ENCODE data around the gene COL27A1. TPM values are rescaled to one million over a fixed set of nuclear protein-coding genes. Genes with fewer than 3 reads are reported as not detected.

The COL27A1 gene
- polyA plus RNA-seq, 1 of the 3 experiments (the other 2 are of a cell fraction): 8.7 TPM

- TF ChIP-seq, protein P1, sequence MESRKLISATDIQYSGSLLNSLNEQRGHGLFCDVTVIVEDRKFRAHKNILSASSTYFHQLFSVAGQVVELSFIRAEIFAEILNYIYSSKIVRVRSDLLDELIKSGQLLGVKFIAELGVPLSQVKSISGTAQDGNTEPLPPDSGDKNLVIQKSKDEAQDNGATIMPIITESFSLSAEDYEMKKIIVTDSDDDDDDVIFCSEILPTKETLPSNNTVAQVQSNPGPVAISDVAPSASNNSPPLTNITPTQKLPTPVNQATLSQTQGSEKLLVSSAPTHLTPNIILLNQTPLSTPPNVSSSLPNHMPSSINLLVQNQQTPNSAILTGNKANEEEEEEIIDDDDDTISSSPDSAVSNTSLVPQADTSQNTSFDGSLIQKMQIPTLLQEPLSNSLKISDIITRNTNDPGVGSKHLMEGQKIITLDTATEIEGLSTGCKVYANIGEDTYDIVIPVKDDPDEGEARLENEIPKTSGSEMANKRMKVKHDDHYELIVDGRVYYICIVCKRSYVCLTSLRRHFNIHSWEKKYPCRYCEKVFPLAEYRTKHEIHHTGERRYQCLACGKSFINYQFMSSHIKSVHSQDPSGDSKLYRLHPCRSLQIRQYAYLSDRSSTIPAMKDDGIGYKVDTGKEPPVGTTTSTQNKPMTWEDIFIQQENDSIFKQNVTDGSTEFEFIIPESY (IDR thresholded peaks at IDR 0.05; ENCODE audit: borderline replicate concordance, low read depth): no peak
- 0 out of 2 replicates have a peak, but pooled peaks have one; percentile 15 for TF ChIP-seq NFIC (IDR thresholded peaks at IDR 0.05; ENCODE audit: borderline replicate concordance)
- TF ChIP-seq TAF1 (IDR thresholded peaks at IDR 0.05; ENCODE audit: borderline replicate concordance, low read depth, low read length): no peak
- TF ChIP-seq FOXJ3 (CRISPR knock-in tag; IDR thresholded peaks at IDR 0.05): no peak
- TF ChIP-seq, protein P2, sequence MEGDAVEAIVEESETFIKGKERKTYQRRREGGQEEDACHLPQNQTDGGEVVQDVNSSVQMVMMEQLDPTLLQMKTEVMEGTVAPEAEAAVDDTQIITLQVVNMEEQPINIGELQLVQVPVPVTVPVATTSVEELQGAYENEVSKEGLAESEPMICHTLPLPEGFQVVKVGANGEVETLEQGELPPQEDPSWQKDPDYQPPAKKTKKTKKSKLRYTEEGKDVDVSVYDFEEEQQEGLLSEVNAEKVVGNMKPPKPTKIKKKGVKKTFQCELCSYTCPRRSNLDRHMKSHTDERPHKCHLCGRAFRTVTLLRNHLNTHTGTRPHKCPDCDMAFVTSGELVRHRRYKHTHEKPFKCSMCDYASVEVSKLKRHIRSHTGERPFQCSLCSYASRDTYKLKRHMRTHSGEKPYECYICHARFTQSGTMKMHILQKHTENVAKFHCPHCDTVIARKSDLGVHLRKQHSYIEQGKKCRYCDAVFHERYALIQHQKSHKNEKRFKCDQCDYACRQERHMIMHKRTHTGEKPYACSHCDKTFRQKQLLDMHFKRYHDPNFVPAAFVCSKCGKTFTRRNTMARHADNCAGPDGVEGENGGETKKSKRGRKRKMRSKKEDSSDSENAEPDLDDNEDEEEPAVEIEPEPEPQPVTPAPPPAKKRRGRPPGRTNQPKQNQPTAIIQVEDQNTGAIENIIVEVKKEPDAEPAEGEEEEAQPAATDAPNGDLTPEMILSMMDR (IDR thresholded peaks at IDR 0.05): no peak
- no peak for TF ChIP-seq TEAD4 (IDR thresholded peaks at IDR 0.05; ENCODE audit: borderline replicate concordance, insufficient read depth)
Observed at GRCh38 chr9:114223564-114224246, 68.4 kb downstream of the COL27A1 start (continued).

DNA sequence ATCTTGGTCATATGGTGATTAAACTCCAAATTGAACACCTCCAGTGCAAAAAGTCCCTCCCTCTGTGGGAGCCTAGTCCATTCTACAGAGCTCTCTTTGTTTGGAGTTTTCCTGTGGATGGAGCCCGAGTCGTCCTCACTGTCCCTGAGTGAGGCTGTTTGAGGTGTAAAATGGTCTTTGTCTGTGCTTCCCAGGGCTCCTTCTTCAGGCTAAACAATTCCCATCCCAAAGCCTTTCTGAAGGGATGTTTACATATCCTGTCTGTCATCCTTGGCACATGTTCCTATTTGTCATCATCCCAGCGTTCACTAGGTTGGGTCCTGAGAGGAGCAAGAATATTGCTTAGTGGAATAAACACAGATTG is 68.9 kb downstream of the COL27A1 start:
- no peaks in the 10 kb centered on the region for H3K36me3 ChIP-seq (replicated peaks in 1 of 2; ENCODE audit: control insufficient read depth in 1 of 2, insufficient read depth in 2 of 2, low read length in 1 of 2)
- ChIA-PET CTCF (interaction anchor here (1.5 kb wide), 1 partner anchor 15 kb away, joined by 4 read pairs; no protein-coding TSS in a partner anchor), POLR2A (no interaction called here)
- TF ChIP-seq, protein P3, sequence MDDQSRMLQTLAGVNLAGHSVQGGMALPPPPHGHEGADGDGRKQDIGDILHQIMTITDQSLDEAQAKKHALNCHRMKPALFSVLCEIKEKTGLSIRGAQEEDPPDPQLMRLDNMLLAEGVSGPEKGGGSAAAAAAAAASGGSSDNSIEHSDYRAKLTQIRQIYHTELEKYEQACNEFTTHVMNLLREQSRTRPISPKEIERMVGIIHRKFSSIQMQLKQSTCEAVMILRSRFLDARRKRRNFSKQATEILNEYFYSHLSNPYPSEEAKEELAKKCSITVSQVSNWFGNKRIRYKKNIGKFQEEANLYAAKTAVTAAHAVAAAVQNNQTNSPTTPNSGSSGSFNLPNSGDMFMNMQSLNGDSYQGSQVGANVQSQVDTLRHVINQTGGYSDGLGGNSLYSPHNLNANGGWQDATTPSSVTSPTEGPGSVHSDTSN (IDR thresholded peaks at IDR 0.05): peak; percentile 70
- no peak for TF ChIP-seq ELF1 (IDR thresholded peaks at IDR 0.05)
- TF ChIP-seq NFIC (IDR thresholded peaks at IDR 0.05; ENCODE audit: borderline replicate concordance): peak; percentile 47; the same call in 1 of the 2 replicates
- TF ChIP-seq SIN3A (IDR thresholded peaks at IDR 0.05; ENCODE audit: borderline replicate concordance, low read depth, low read length): peak; percentile 53; the same call in 1 of the 2 replicates
- TF ChIP-seq, protein P4, sequence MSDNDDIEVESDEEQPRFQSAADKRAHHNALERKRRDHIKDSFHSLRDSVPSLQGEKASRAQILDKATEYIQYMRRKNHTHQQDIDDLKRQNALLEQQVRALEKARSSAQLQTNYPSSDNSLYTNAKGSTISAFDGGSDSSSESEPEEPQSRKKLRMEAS (IDR thresholded peaks at IDR 0.05; ENCODE audit: low read depth): peak; percentile 47; the same call in 1 of the 2 replicates
- no peak for TF ChIP-seq MEF2A (IDR thresholded peaks at IDR 0.05; ENCODE audit: borderline replicate concordance, low read depth)
- no peaks in the 10 kb centered on the region for H3K79me2 ChIP-seq (ENCODE audit: insufficient read depth)
- no peaks in the 10 kb centered on the region for H4K20me1 ChIP-seq (ENCODE audit: insufficient read depth)
- WGBS (ENCODE audit: low lambda C conversion rate): 23% methylated on average over 3 of the region's 3 CpGs
- H2AFZ ChIP-seq (ENCODE audit: low read depth): no peak overlapping the region
- DNase-seq: no peak
- no peaks in the 10 kb centered on the region for H3K9me2 ChIP-seq
- H3K27me3 ChIP-seq (ENCODE audit: insufficient read depth): no peaks in the 10 kb centered on the region
- peak overlapping the region; percentile 67; the same call in 1 of the 2 replicates for H3K4me2 ChIP-seq
- no peak overlapping the region for H3K4me3 ChIP-seq (ENCODE audit: low read depth in 2 of 2, low read length in 1 of 2)
- no peaks in the 10 kb centered on the region for H3K9me3 ChIP-seq
- peak overlapping the region in 1 of 2 experiments; percentile 89; a peak in 2 of 4 replicates for H3K27ac ChIP-seq (ENCODE audit: low read depth in 2 of 2, low read length in 1 of 2)
- peaks cover 36% of the 10 kb centered on the region for H3F3A ChIP-seq (replicated peaks; ENCODE audit: insufficient read depth)
- H3K9ac ChIP-seq: peak overlapping the region; percentile 14; the same call in 1 of the 2 replicates
- peaks cover 24 to 25% of the 10 kb centered on the region in 2 experiments; a peak in 3 of 4 replicates for H3K4me1 ChIP-seq (ENCODE audit: control insufficient read depth in 1 of 2, insufficient read depth in 2 of 2, low read depth in 1 of 2, low read length in 1 of 2)
